PC-9 (cell line): ENCODE results near the gene PEX14.

Experiments used
- CTCF ChIP-seq: fragments of 200-600 bp; sonication (generic); conservative IDR thresholded peaks from 2 replicates; pipeline ENCODE4 v1.6.1; 2017; ENCODE audit warnings: mixed run types, antibody characterized with exemption, mild to moderate bottlenecking, moderate library complexity
- EZH2 ChIP-seq: fragments of 200-600 bp; sonication (generic); IDR thresholded peaks from 2 replicates; pipeline ENCODE4 v1.8.0; 2017; ENCODE audit warnings: antibody characterized with exemption, low read depth

GRCh38 chr1:10480614-10481013, 5.9 kb downstream of the PEX14 start:
- TF ChIP-seq EZH2 (no peak), CTCF (no peak)
